ENCODE results near the gene SHROOM1.
A peak's percentile ranks its signal among the peaks of the same experiment; 100 is the strongest.

GRCh38 chr5:132777209-132778069, 53.0 kb downstream of the SHROOM1 start, which contains the start of gene SEPTIN8:
- TF ChIP-seq CREB1 (IDR thresholded peaks at IDR 0.05; ENCODE audit: low read depth) (no peak), TEAD4 (IDR thresholded peaks at IDR 0.05) (no peak), TAF1 (IDR thresholded peaks at IDR 0.05; ENCODE audit: low read depth) (peak; percentile 36; the same call in 1 of the 2 replicates), EP300 (IDR thresholded peaks at IDR 0.05; ENCODE audit: borderline replicate concordance) (no peak), ZBTB7A (IDR thresholded peaks at IDR 0.05; ENCODE audit: low read depth) (no peak; the same call in none of the 2 replicates), CEBPB (IDR thresholded peaks at IDR 0.05) (no peak), FOXM1 (IDR thresholded peaks at IDR 0.05; ENCODE audit: borderline replicate concordance, low read depth) (no peak), REST (IDR thresholded peaks at IDR 0.05; ENCODE audit: low read depth) (no peak), RAD21 (IDR thresholded peaks at IDR 0.05; ENCODE audit: low read depth) (no peak), MAX (IDR thresholded peaks at IDR 0.05) (no peak), USF1 (IDR thresholded peaks at IDR 0.05) (no peak), YY1 (IDR thresholded peaks at IDR 0.05; ENCODE audit: low read depth) (peak; percentile 80), EGR1 (IDR thresholded peaks at IDR 0.05) (no peak)

All from Ishikawa (cell line).